Measurements from ENCODE around the gene VMP1. TPM values are rescaled to one million over a fixed set of nuclear protein-coding genes. Genes with fewer than 3 reads are reported as not detected.

Gene VMP1
- total RNA-seq, 1 experiment from 2014 or later: 83.1 TPM

DNA sequence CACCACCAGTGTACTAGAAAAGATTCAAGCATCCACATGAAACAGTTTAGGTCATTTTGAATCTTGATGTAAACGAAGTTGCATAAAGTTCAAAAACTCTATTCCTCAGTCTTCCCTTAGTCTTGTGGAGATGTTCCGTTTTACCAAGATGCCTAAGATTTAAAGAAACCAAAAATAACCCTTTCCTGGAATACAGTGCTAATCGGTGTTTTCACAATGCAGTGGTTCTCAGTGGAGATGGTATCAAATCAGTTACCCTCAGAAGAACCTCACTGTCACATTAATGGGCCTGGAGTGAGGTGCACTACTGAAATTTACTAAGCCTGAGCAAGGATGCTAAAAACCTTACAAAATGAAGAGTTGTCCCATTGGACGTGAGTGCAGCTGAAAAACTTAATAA, 9.3 kb upstream of the VMP1 start:
- H2BK20ac ChIP-seq (ENCODE audit: low read depth, low read length, poor library complexity, severe bottlenecking): no peak overlapping the region
- no peaks in the 10 kb centered on the region for H3K23me2 ChIP-seq (ENCODE audit: insufficient read length, low read depth, low read length, poor library complexity, severe bottlenecking)
- H3K9me3 ChIP-seq (ENCODE audit: control insufficient read depth, low read depth, low read length): no peaks in the 10 kb centered on the region
- H4K8ac ChIP-seq (replicated peaks; ENCODE audit: insufficient read length, low read depth, low read length): no peak overlapping the region
- H3K14ac ChIP-seq (ENCODE audit: insufficient read depth, low read length): no peak overlapping the region
- H3K9ac ChIP-seq (ENCODE audit: extremely low read depth, insufficient read length, low read length): no peak overlapping the region
- H2AFZ ChIP-seq (ENCODE audit: low read length): no peak overlapping the region
- H2BK5ac ChIP-seq (ENCODE audit: insufficient read length, low read length): no peak overlapping the region
- no peak overlapping the region for H3K23ac ChIP-seq (ENCODE audit: insufficient read length, low read depth, low read length)
- peaks cover 16 to 67% (median 56%) of the 10 kb centered on the region in 3 experiments; a peak in 6 of 7 replicates for H3K36me3 Mint-ChIP-seq (ENCODE audit: insufficient read depth in 1 of 3, low read depth in 3 of 3)
- no peak overlapping the region for H3K4ac ChIP-seq (ENCODE audit: low read depth, low read length)
- H3K56ac ChIP-seq (ENCODE audit: insufficient read length, low read depth, low read length): no peak overlapping the region
- TF ChIP-seq, protein P1, sequence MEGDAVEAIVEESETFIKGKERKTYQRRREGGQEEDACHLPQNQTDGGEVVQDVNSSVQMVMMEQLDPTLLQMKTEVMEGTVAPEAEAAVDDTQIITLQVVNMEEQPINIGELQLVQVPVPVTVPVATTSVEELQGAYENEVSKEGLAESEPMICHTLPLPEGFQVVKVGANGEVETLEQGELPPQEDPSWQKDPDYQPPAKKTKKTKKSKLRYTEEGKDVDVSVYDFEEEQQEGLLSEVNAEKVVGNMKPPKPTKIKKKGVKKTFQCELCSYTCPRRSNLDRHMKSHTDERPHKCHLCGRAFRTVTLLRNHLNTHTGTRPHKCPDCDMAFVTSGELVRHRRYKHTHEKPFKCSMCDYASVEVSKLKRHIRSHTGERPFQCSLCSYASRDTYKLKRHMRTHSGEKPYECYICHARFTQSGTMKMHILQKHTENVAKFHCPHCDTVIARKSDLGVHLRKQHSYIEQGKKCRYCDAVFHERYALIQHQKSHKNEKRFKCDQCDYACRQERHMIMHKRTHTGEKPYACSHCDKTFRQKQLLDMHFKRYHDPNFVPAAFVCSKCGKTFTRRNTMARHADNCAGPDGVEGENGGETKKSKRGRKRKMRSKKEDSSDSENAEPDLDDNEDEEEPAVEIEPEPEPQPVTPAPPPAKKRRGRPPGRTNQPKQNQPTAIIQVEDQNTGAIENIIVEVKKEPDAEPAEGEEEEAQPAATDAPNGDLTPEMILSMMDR (conservative IDR thresholded peaks at IDR 0.05): no peak
- peak overlapping the region in 1 of 3 experiments; percentile 67; a peak in 2 of 7 replicates for H3K27ac Mint-ChIP-seq
- no peaks in the 10 kb centered on the region for H4K20me1 ChIP-seq (ENCODE audit: control insufficient read depth, insufficient read depth, insufficient read length)
- H3K79me2 ChIP-seq (ENCODE audit: insufficient read depth, low read length): peaks cover 25% of the 10 kb centered on the region; the same call in 1 of the 2 replicates
- peaks cover 8% of the 10 kb centered on the region for H3K79me1 ChIP-seq (ENCODE audit: insufficient read depth, low read depth, low read length, poor library complexity, severe bottlenecking)
- WGBS (ENCODE audit: extremely low coverage, insufficient read length, low lambda C conversion rate): no CpG with 5 or more reads among the region's 4 CpGs
- no peaks in the 10 kb centered on the region for H3K4me1 ChIP-seq (ENCODE audit: insufficient read depth, low read length)
- no peak overlapping the region for H2BK120ac ChIP-seq (ENCODE audit: low read depth, low read length, poor library complexity, severe bottlenecking)
- H3K27me3 ChIP-seq (ENCODE audit: insufficient read depth, low read length): no peaks in the 10 kb centered on the region
- no peak overlapping the region for H3K18ac ChIP-seq (ENCODE audit: insufficient read length, low read depth, low read length)
- no peak overlapping the region for H3K4me2 ChIP-seq (ENCODE audit: insufficient read depth, insufficient read length, low read length)
- no peak overlapping the region for H3T11ph ChIP-seq (ENCODE audit: low read length)
- H2BK12ac ChIP-seq (ENCODE audit: insufficient read length, low read depth, low read length): no peak overlapping the region
- H4K91ac ChIP-seq (ENCODE audit: insufficient read length, low read depth, low read length): no peak overlapping the region
- no peak overlapping the region for H2AK5ac ChIP-seq (ENCODE audit: insufficient read length, low read length)
- H3K27ac ChIP-seq (ENCODE audit: insufficient read length, low read depth, low read length): no peak overlapping the region
- no peak overlapping the region for H4K5ac ChIP-seq (ENCODE audit: insufficient read length, low read depth, low read length)
- H3K9me3 Mint-ChIP-seq: no peaks in the 10 kb centered on the region
- no peak overlapping the region for H3K4me3 Mint-ChIP-seq
- no peaks in the 10 kb centered on the region for H3K27me3 Mint-ChIP-seq (ENCODE audit: low read depth)
- peaks cover 10 to 25% of the 10 kb centered on the region in 2 experiments for H3K4me1 Mint-ChIP-seq
- H2BK15ac ChIP-seq (ENCODE audit: low read depth, low read length): no peak overlapping the region
- no peak for DNase-seq

Measured in H9 (cell line).